Fibroblast of skin of left quadriceps (primary cell): ENCODE results near the gene DPP6.

Experiments used
- DNase-seq, 2 experiments: peaks; one replicate each; pipeline ENCODE4 v3.0.0-alpha.2; 2013; ENCODE audit warnings: low read depth in 2 of 2

Gene DPP6

DNA sequence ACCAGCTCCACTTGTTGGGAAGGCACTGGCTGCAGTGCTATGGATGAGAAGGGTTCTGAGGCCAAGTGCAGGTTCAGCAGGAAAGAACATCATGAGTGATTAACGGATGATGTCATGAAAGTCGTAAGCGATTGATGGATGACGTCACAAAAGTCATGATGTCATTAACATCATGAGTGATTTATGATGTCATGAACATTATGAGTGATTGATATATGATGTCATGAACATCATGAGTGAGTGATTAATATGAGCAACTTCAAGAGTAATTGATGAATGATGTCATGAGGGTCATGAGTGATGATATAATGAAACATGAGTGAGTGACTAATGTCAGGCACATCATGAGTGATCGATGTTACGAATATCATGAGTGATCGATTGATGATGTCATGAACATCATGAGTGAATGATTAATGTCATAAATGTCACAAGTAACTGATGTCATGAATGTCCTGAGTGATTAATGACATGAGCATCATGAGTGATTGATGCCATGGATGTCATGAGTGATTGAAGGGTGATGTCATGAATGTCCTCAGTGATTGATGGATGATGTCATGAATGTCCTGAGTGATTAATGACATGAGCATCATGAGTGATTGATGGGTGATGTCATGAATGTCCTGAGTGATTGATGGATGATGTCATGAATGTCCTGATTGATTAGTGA is 765.2 kb downstream of the DPP6 start:
- no peak for DNase-seq

GRCh38 chr7:154827007-154827406 is 774.8 kb downstream of the DPP6 start:
- DNase-seq = no peak

GRCh38 chr7:154832557-154833138 is 780.5 kb downstream of the DPP6 start:
- no peak for DNase-seq

- no peak for DNase-seq
These were observed 783.8 kb downstream of the DPP6 start for GRCh38 chr7:154836021-154836448.

DNA sequence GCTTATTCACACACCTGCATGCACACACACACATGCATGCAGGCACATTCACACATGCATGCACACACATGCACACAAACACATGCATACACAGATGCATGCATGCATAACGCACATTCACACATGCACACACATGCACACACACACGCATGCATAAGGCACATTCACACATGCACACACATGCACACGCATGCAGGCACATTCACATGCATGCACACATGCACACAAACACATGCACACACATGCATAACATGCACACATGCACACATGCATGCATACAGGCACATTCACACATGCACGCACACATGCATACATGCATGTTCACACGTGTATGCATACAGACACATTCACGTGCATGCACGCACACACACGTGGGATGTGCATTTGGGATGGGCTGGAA is 784.9 kb downstream of the DPP6 start:
- DNase-seq = no peak

DNA sequence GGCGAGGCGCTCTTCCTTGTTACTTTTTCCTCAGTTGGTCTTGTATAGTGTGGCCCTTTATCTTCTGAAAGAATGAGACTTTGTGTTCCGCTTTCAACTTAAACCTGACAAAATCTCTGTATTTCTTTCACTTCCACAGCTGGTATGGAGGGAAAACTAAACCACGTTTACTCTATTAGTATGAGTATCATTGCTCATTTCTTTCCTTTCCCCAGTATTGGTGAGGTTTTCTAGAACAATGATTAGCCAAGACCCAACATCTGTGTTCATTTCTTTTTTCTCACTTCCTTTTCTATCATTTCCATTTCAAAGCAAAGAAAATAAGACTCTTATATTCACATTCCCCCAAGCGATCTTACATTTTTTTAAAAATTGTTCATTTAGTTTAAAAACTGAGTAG is 785.4 kb downstream of the DPP6 start:
- DNase-seq = no peak

DNA sequence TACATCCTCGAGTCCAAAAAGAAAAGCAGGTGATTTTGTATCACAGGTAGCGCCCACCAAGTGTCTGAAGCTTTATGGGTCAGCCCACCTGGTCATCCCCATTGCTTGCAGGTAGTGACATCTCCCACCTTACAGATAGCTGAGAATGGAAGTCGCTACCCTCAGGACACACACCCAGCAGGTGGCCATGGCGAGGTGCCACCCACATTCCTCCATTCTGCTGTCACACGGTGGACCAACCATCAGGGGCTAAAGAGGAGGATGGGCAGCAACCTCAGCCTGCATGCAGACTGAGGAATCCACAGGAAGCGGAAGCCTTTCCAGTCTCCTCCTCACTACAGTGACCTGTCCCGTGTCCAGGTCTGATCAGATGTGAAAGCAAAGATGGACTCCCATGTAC is 787.9 kb downstream of the DPP6 start:
- DNase-seq = no peak

- DNase-seq = no peak
These were observed 789.6 kb downstream of the DPP6 start for GRCh38 chr7:154841731-154842331.

DNA sequence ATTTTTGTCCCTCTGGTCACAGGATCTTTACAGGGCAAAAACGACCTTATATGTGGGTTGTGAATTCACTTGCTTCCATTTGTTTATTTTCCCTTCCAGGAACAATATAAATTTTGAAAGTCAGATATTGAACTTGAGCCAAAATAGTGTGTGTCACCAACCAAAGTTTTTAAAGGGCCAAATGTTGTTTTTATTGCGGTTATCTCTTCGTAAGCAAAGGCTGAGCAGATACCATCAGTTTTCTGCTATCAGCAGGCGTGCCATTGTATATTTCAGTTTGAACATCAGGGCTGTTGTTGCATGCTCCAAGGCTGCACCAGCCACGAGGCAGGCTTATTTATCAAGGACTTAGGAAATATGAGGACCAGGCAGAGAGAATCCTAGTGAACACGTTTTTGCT is 790.4 kb downstream of the DPP6 start:
- no peak for DNase-seq

DNA sequence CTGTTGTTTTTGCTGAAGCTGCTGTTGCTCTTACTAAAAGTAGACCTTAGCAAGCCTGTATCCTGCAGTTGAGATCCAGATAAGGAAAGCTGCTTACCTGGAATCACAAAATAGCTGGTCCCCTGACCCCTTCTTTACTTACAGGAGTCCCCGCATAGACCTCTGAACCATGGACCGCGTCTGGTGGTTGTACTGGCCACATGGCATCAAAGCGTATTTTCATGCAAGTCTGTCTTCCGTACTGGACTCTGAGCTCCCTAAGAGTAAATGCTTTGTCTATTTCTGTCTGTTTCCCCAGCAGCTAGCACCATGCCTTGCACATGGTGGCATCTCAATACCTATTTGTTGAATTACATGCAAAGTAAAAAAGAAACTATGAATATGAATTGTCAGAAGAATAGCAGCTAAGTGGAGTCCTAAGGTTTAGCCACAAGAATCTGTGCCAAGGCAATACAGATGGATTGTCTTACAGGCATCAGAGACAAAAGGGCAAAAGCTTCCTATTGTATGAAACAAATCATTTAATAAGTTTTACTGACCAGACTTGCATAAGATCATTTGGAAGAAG is 791.6 kb downstream of the DPP6 start:
- DNase-seq = no peak

GRCh38 chr7:154844499-154844898 is 792.3 kb downstream of the DPP6 start:
- DNase-seq = no peak

- DNase-seq = no peak
These were observed 792.8 kb downstream of the DPP6 start for GRCh38 chr7:154844955-154845354.

DNA sequence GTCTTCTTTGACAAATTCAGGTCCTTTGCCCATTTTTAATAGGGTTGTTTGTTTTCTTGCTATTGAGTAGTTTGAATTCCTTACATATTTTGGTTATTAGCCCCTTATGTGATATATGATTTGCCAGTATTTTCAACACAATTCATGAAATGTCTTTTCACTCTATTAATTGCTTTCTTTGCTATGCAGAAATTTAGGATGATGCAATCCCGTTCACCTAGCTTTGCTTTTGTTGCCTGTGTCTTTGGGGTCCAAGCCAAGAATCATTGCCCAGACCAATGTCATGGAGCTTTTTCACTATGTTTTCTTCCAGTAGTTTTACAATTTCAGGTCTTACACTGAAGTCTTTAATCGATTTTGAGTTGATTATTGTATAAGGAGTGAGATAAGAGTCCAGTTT is 796.3 kb downstream of the DPP6 start:
- DNase-seq = no peak

DNA sequence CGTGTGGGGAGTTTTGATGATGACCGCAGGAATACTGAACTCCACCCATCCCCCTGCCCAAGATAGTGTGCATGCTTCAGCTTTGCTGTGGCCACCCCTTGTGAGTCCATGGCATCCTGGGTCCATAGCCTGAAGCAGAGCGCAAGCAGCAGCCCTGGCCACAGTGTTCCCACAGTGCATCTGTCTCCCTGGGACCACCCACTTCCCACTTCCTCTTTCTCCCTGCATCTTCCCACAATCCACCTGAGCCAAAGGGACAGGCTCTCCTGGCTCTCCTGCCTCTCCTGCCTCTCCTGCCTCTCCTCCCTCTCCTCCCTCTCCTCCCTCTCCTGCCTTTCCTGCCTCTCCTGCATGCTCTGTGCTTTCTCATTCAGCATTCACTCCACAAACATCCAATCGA is 800.0 kb downstream of the DPP6 start:
- no peak for DNase-seq

GRCh38 chr7:154853063-154853726 is 801.0 kb downstream of the DPP6 start:
- no peak for DNase-seq

DNA sequence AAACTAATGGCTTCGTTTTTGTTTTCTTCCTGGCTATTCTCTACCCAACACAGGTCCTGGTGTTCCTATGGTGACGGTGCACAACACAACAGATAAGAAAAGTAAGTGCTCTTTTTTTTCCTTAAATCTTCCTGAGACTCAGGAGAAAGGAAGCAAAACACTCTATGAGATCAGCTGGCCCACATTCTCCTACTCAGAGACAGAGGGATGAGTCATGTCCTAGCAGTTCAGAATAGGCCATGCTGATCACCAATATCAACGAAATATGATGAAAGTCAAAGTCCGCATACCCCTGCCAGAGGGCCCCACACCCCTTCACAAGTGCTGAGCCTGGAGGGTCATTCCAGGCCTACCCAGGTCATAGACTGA is 801.5 kb downstream of the DPP6 start:
- DNase-seq = no peak

- no peak for DNase-seq
These were observed 802.6 kb downstream of the DPP6 start for GRCh38 chr7:154854836-154855235.

DNA sequence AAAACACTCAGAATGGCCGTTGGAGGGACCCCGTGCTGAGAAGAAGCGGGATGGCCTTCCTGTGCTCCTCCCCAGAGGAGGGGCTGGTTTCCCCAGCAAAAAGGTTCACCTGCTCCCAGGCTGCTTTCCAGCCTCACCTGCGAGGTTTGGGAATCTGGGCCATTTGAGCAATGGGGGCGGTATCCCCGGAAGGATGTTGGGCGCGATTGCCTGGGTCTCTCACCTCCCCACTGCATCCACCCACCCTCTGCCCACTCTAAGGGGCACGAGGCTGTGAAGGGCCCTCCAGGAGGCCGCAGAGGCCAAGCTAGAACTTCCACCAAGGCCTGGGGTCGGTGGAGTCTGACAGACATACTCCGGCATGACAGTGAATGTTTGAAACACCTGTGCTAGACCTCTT is 803.2 kb downstream of the DPP6 start:
- DNase-seq = no peak

DNA sequence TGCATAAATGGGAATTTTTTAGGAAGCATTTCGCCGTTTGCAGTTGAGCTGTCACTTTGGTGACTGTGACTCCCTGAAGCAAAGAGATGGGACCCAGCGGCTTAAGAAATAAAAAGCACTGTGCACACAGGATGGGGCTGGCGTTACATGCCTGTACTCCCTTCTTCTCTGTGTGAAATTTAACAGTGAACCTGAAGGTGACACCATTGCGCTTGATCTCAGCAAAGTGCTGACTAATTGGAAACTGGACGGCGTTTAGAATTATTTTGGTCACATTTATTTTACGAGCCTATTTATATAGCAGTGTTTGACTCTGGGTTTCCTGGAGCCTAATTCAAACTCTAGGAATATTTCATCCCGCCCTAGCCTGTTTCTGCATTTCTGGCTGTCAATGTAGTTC is 804.5 kb downstream of the DPP6 start:
- no peak for DNase-seq

DNA sequence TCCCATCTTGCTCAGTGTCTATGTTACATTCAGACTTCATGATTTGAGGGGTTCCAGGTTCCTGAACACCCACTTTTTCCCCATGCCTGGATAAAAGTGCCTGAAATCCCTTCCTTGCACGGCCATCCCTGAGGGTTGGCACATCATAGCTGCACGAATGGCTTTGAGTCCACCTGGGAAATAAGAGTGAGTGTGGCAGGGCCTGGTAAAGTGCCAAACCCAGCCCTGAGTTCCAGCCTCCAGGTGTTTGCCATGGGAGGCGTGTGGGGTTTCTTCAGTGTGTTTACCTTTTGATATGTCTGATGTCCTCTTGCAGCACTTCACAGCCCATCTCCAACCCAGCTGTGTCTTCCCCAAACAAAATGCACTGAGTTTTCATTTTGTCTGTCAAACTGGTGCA is 805.0 kb downstream of the DPP6 start:
- DNase-seq = no peak

- DNase-seq = no peak
These were observed 805.8 kb downstream of the DPP6 start for GRCh38 chr7:154857728-154858681.
